WTC11 (cell line): ENCODE measurements around the gene CD19. TPM values are rescaled to one million over a fixed set of nuclear protein-coding genes. Genes with fewer than 3 reads are reported as not detected.

ENCODE experiments used
- ATAC-seq: fragments of 200-7000 bp; cut with Tn5 transposase; 2 replicates; pipeline ENCODE4 v1.10.0; 2021; ENCODE audit warnings: mild to moderate bottlenecking, moderate library complexity
- CTCF ChIA-PET: fragments of 300-600 bp; sonication (Branson Sonifier 250); formaldehyde crosslinking; loops from one replicate; lab custom pipeline; 2021; ENCODE audit warnings: antibody characterized with exemption; lab: Charles Lee
- POLR2A ChIA-PET: fragments of 350-600 bp; sonication (Branson Sonifier 250); formaldehyde crosslinking; loops from one replicate; lab custom pipeline; 2021; ENCODE audit warnings: antibody characterized with exemption; lab: Charles Lee
- DNase-seq: peaks from one replicate; pipeline ENCODE4 v3.0.0; 2021; ENCODE audit warnings: low spot score
- H3K27ac Mint-ChIP-seq: 2 replicates; pipeline ENCODE4 v1.8.0; 2021; ENCODE audit warnings: mixed read lengths
- H3K27me3 Mint-ChIP-seq: 2 replicates; pipeline ENCODE4 v1.8.0; 2021; ENCODE audit warnings: low read depth, mild to moderate bottlenecking, moderate library complexity, mixed read lengths
- H3K36me3 Mint-ChIP-seq: 2 replicates; pipeline ENCODE4 v1.8.0; 2021; ENCODE audit warnings: mixed read lengths
- H3K4me1 Mint-ChIP-seq: 2 replicates; pipeline ENCODE4 v1.8.0; 2022; ENCODE audit warnings: mixed read lengths
- H3K4me3 Mint-ChIP-seq: 2 replicates; pipeline ENCODE4 v1.8.0; 2021; ENCODE audit warnings: mild to moderate bottlenecking, moderate library complexity, mixed read lengths
- H3K9me3 Mint-ChIP-seq: 2 replicates; pipeline ENCODE4 v1.8.0; 2021; ENCODE audit warnings: mixed read lengths
- AR ChIP-seq: fragments of 250-450 bp; sonication (Bioruptor Pico); IDR thresholded peaks from 2 replicates; pipeline ENCODE4 v1.9.0; 2021; ENCODE audit warnings: mild to moderate bottlenecking
- CTCF ChIP-seq: fragments of 200-600 bp; IDR thresholded peaks from 2 replicates; pipeline ENCODE4 v1.8.0; 2022; ENCODE audit warnings: antibody characterized with exemption
- EMX1 ChIP-seq: fragments of 250-450 bp; sonication (Bioruptor Pico); IDR thresholded peaks from 2 replicates; pipeline ENCODE4 v1.8.0; 2021; ENCODE audit warnings: mild to moderate bottlenecking
- ESRRA ChIP-seq: sonication (generic); formaldehyde crosslinking; IDR thresholded peaks from 2 replicates; pipeline ENCODE4 v1.8.1; 2022; ENCODE audit warnings: mild to moderate bottlenecking, missing genetic modification reagents, borderline replicate concordance
- FOXJ3 ChIP-seq: sonication (generic); formaldehyde crosslinking; IDR thresholded peaks from 2 replicates; pipeline ENCODE4 v1.9.0; 2021; ENCODE audit warnings: missing genetic modification reagents, mild to moderate bottlenecking, borderline replicate concordance
- FOXK1 ChIP-seq: sonication (generic); formaldehyde crosslinking; IDR thresholded peaks from 2 replicates; pipeline ENCODE4 v1.8.0; 2022; ENCODE audit warnings: mild to moderate bottlenecking, moderate library complexity, missing genetic modification reagents
- FOXP1 ChIP-seq: sonication (generic); formaldehyde crosslinking; IDR thresholded peaks from 2 replicates; pipeline ENCODE4 v1.8.0; 2022; ENCODE audit warnings: missing genetic modification reagents, mild to moderate bottlenecking, moderate library complexity, borderline replicate concordance
- GRHL2 ChIP-seq: fragments of 250-450 bp; sonication (Bioruptor Pico); IDR thresholded peaks from 2 replicates; pipeline ENCODE4 v1.8.0; 2022; ENCODE audit warnings: mild to moderate bottlenecking, moderate library complexity; ENCODE audit not compliant: insufficient replicate concordance, severe bottlenecking
- IRF1 ChIP-seq: sonication (generic); formaldehyde crosslinking; IDR thresholded peaks from 2 replicates; pipeline ENCODE4 v1.8.0; 2023; ENCODE audit warnings: missing genetic modification reagents
- JAZF1 ChIP-seq: fragments of 250-450 bp; sonication (Bioruptor Pico); IDR thresholded peaks from 2 replicates; pipeline ENCODE4 v1.9.0; 2021; ENCODE audit warnings: moderate library complexity, mild to moderate bottlenecking, inconsistent platforms
- JUN ChIP-seq: sonication (generic); formaldehyde crosslinking; IDR thresholded peaks from 2 replicates; pipeline ENCODE4 v1.8.0; 2023; ENCODE audit warnings: mild to moderate bottlenecking, missing genetic modification reagents
- MLX ChIP-seq: sonication (generic); formaldehyde crosslinking; IDR thresholded peaks from 2 replicates; pipeline ENCODE4 v1.8.1; 2023; ENCODE audit warnings: mild to moderate bottlenecking, missing genetic modification reagents, moderate library complexity
- NFATC4 ChIP-seq: fragments of 250-450 bp; sonication (Bioruptor Pico); IDR thresholded peaks from 2 replicates; pipeline ENCODE4 v1.9.0; 2021; ENCODE audit warnings: mild to moderate bottlenecking
- NFYB ChIP-seq: sonication (generic); formaldehyde crosslinking; conservative IDR thresholded peaks from 2 replicates; pipeline ENCODE4 v1.8.0; 2022; ENCODE audit warnings: low read depth, missing genetic modification reagents
- PRDM15 ChIP-seq: sonication (generic); formaldehyde crosslinking; IDR thresholded peaks from 2 replicates; pipeline ENCODE4 v1.8.0; 2022; ENCODE audit warnings: missing genetic modification reagents
- SP1 ChIP-seq: sonication (generic); formaldehyde crosslinking; conservative IDR thresholded peaks from 2 replicates; pipeline ENCODE4 v1.8.1; 2022; ENCODE audit warnings: missing genetic modification reagents
- TCF7 ChIP-seq: sonication (generic); formaldehyde crosslinking; IDR thresholded peaks from 2 replicates; pipeline ENCODE4 v1.8.0; 2022; ENCODE audit warnings: mild to moderate bottlenecking, low read depth, missing genetic modification reagents, moderate library complexity
- USF2 ChIP-seq: sonication (generic); formaldehyde crosslinking; IDR thresholded peaks from 2 replicates; pipeline ENCODE4 v1.8.1; 2023; ENCODE audit warnings: mild to moderate bottlenecking, missing genetic modification reagents, moderate library complexity
- ZMAT4 ChIP-seq: fragments of 250-450 bp; sonication (Bioruptor Pico); IDR thresholded peaks from 2 replicates; pipeline ENCODE4 v1.9.0; 2021; ENCODE audit warnings: mild to moderate bottlenecking
- ZNF423 ChIP-seq: fragments of 250-450 bp; sonication (Bioruptor Pico); IDR thresholded peaks from 2 replicates; pipeline ENCODE4 v2.1.2; 2022; ENCODE audit warnings: mild to moderate bottlenecking, moderate library complexity
- total RNA-seq: library from RNA; stranded (reverse); gene quantifications from 3 replicates; pipeline ENCODE4 v1.2.3, GENCODE V29; 2021

CD19 gene
- total RNA-seq, 1 experiment from 2014 or later = 0.90 TPM

GRCh38 chr16:28986492-28986891, 54.7 kb downstream of the CD19 start (continued):
- TF ChIP-seq CTCF (no peak), JAZF1 (CRISPR knock-in tag) (no peak), IRF1 (CRISPR knock-in tag) (no peak), MLX (CRISPR knock-in tag) (no peak), FOXK1 (CRISPR knock-in tag) (no peak), AR (CRISPR knock-in tag) (no peak), NFYB (CRISPR knock-in tag) (no peak), ZNF423 (CRISPR knock-in tag) (no peak), JUN (CRISPR knock-in tag) (no peak), TCF7 (CRISPR knock-in tag) (no peak)

GRCh38 chr16:28987170-28987853, 55.5 kb downstream of the CD19 start:
- POLR2A ChIA-PET = no interaction called here
- no peak for TF ChIP-seq NFATC4 (CRISPR knock-in tag)
- no peak for TF ChIP-seq GRHL2 (CRISPR knock-in tag)
- no peak for TF ChIP-seq SP1
- TF ChIP-seq ESRRA = no peak
- no peak for TF ChIP-seq USF2 (CRISPR knock-in tag)
- TF ChIP-seq FOXJ3 = no peak
- no peak for TF ChIP-seq MLX (CRISPR knock-in tag)
- TF ChIP-seq FOXP1 (CRISPR knock-in tag) = no peak
- no peak for TF ChIP-seq ZMAT4 (CRISPR knock-in tag)
- no peak for TF ChIP-seq PRDM15 (CRISPR knock-in tag)
- TF ChIP-seq EMX1 (CRISPR knock-in tag) = no peak
- TF ChIP-seq CTCF = no peak

More at GRCh38 chr16:28987170-28987853, 55.5 kb downstream of the CD19 start:
- CTCF ChIA-PET = interaction anchor here (1.5 kb wide), 1 partner anchor 10 kb away, joined by 7 read pairs; no protein-coding TSS in a partner anchor
- DNase-seq (no peak), ATAC-seq (no peak)
- Mint-ChIP-seq H3K27ac (no peak overlapping the region), H3K4me1 (no peaks in the 10 kb centered on the region), H3K9me3 (peaks cover 7% of the 10 kb centered on the region), H3K27me3 (no peaks in the 10 kb centered on the region), H3K4me3 (no peak overlapping the region), H3K36me3 (peaks cover 17% of the 10 kb centered on the region)
